PC-9 (cell line): ENCODE measurements around the gene ODC1. TPM values are rescaled to one million over a fixed set of nuclear protein-coding genes. Genes with fewer than 3 reads are reported as not detected.

Experiments
- BruUV-seq: library from RNA; stranded (reverse); fragments of 400-500 nt; replicated peaks from 2 replicates; lab custom pipeline; 2021; lab: Mats Ljungman, UMichigan
- CTCF ChIA-PET: fragments of 300-600 bp; sonication (Branson Sonifier 250); formaldehyde crosslinking; loops from one replicate; lab custom pipeline; 2022; ENCODE audit warnings: antibody characterized with exemption; lab: Charles Lee
- POLR2A ChIA-PET: fragments of 300-600 bp; sonication (Branson Sonifier 250); formaldehyde crosslinking; loops from one replicate; lab custom pipeline; 2022; ENCODE audit warnings: antibody characterized with exemption; ENCODE audit not compliant: unreplicated experiment; lab: Charles Lee
- DNase-seq, 2 experiments: peaks; one replicate each; pipeline versions ENCODE4 v3.0.0 to v3.0.0-alpha.2; 2015 to 2022; ENCODE audit warnings: mixed read lengths in 1 of 2
- H2AFZ ChIP-seq: fragments of 200-600 bp; sonication (generic); 2 replicates; pipeline ENCODE4 v1.8.1; 2017; ENCODE audit warnings: antibody characterized with exemption
- H3F3A ChIP-seq: fragments of 200-600 bp; sonication (generic); 2 replicates; pipeline ENCODE4 v1.8.1; 2017; ENCODE audit warnings: antibody characterized with exemption, mild to moderate bottlenecking, low read depth; ENCODE audit not compliant: insufficient read depth
- H3K27ac ChIP-seq: fragments of 200-600 bp; sonication (generic); 2 replicates; pipeline ENCODE4 v1.6.1; 2016; ENCODE audit warnings: mixed run types
- H3K27me3 ChIP-seq: fragments of 200-600 bp; sonication (generic); 2 replicates; pipeline ENCODE4 v1.6.1; 2016; ENCODE audit warnings: low read depth, mixed run types; ENCODE audit not compliant: insufficient read depth
- H3K36me3 ChIP-seq: fragments of 200-600 bp; sonication (generic); 2 replicates; pipeline ENCODE4 v1.6.1; 2016; ENCODE audit warnings: low read depth, mixed run types
- H3K4me1 ChIP-seq: fragments of 200-600 bp; sonication (generic); replicated peaks from 2 replicates; pipeline ENCODE4 v1.6.1; 2016; ENCODE audit warnings: mixed run types; ENCODE audit not compliant: insufficient read depth
- H3K4me2 ChIP-seq: fragments of 200-600 bp; sonication (generic); 2 replicates; pipeline ENCODE4 v1.6.1; 2017; ENCODE audit warnings: mixed run types
- H3K4me3 ChIP-seq: fragments of 200-600 bp; sonication (generic); 2 replicates; pipeline ENCODE4 v1.6.1; 2016; ENCODE audit warnings: mixed run types
- H3K79me2 ChIP-seq: fragments of 200-600 bp; sonication (generic); 2 replicates; pipeline ENCODE4 v1.6.1; 2017; ENCODE audit warnings: low read depth, mixed run types
- H3K9me2 ChIP-seq: fragments of 200-600 bp; sonication (generic); 2 replicates; pipeline ENCODE4 v1.8.1; 2017; ENCODE audit warnings: mild to moderate bottlenecking; ENCODE audit not compliant: insufficient read depth
- H3K9me3 ChIP-seq: fragments of 200-600 bp; sonication (generic); 2 replicates; pipeline ENCODE4 v1.8.1; 2016; ENCODE audit warnings: low read depth; ENCODE audit not compliant: insufficient read depth
- H4K20me1 ChIP-seq: fragments of 200-600 bp; sonication (generic); 2 replicates; pipeline ENCODE4 v1.8.1; 2017; ENCODE audit not compliant: insufficient read depth
- EZH2 ChIP-seq: fragments of 200-600 bp; sonication (generic); IDR thresholded peaks from 2 replicates; pipeline ENCODE4 v1.8.0; 2017; ENCODE audit warnings: antibody characterized with exemption, low read depth
- intact Hi-C: fragments of 100-400 bp; cut with micrococcal nuclease; formaldehyde crosslinking; loops from one replicate; pipeline ENCODE4 v1.10.0; 2022; ENCODE audit not compliant: unreplicated experiment
- total RNA-seq: library from RNA; stranded (reverse); gene quantifications from 2 replicates; pipeline ENCODE4 v1.2.3, GENCODE V29; 2021
- TF ChIP-seq, protein P1 (sequence below): fragments of 200-600 bp; sonication (generic); conservative IDR thresholded peaks from 2 replicates; pipeline ENCODE4 v1.6.1; 2017; ENCODE audit warnings: mixed run types, antibody characterized with exemption, mild to moderate bottlenecking, moderate library complexity

Gene ODC1
- total RNA-seq, 1 experiment from 2014 or later: 40.5 TPM

DNA sequence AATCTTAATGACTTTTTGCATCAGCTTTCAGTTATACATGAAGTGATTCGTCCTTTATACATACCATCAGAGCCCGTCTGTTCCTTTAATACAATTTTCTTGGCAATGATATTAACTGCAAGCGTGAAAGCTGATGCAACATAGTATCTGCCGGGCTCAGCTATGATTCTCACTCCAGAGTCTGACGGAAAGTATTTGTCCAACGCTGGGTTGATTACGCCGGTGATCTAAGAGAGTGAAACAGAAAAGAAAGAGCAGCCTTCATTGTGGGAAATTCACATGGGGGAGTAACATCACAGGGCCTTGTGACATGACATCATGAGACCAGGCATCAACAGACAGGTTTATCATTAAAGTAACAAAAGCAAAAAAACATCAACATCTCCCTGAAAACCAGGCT, 6.2 kb downstream of the ODC1 start:
- no peak overlapping the region for H3K27ac ChIP-seq
- H3F3A ChIP-seq: peaks cover 26% of the 10 kb centered on the region; the same call in 1 of the 2 replicates
- H4K20me1 ChIP-seq: peaks cover 28% of the 10 kb centered on the region
- H3K9me2 ChIP-seq: no peaks in the 10 kb centered on the region
- no peak overlapping the region for H3K4me3 ChIP-seq
- H3K4me2 ChIP-seq: no peak overlapping the region
- intact Hi-C loops: no loop called here
- TF ChIP-seq, protein P1, sequence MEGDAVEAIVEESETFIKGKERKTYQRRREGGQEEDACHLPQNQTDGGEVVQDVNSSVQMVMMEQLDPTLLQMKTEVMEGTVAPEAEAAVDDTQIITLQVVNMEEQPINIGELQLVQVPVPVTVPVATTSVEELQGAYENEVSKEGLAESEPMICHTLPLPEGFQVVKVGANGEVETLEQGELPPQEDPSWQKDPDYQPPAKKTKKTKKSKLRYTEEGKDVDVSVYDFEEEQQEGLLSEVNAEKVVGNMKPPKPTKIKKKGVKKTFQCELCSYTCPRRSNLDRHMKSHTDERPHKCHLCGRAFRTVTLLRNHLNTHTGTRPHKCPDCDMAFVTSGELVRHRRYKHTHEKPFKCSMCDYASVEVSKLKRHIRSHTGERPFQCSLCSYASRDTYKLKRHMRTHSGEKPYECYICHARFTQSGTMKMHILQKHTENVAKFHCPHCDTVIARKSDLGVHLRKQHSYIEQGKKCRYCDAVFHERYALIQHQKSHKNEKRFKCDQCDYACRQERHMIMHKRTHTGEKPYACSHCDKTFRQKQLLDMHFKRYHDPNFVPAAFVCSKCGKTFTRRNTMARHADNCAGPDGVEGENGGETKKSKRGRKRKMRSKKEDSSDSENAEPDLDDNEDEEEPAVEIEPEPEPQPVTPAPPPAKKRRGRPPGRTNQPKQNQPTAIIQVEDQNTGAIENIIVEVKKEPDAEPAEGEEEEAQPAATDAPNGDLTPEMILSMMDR: no peak
- TF ChIP-seq EZH2: no peak
- CTCF ChIA-PET: no interaction called here
- H3K9me3 ChIP-seq: no peaks in the 10 kb centered on the region
- peaks cover 20% of the 10 kb centered on the region for H3K4me1 ChIP-seq
- peaks cover 27% of the 10 kb centered on the region for H3K79me2 ChIP-seq
- DNase-seq: no peak
- H2AFZ ChIP-seq: no peak overlapping the region
- no TSS peak for BruUV-seq
- peaks cover 36% of the 10 kb centered on the region for H3K36me3 ChIP-seq
- no peaks in the 10 kb centered on the region for H3K27me3 ChIP-seq
- POLR2A ChIA-PET: no interaction called here

DNA sequence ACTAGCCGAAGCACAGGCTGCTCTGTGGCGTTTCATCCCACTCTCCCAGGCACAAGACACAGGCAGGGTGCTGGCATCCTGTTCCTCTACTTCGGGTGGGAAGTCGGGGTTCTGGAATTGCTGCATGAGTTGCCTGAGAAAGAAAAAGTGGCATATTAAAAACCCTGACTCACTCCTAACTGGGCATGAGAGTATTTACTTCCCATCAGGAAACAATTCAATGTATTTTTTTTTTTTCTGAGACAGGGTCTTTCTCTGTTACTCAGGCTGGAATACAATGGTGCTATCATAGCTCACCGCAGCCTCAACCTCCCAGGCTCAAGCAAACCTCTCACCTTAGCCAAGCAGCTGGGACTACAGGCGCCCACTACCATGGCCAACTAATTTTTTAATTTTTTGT, 7.4 kb downstream of the ODC1 start:
- intact Hi-C loops: no loop called here
- Histone ChIP-seq H3K36me3 (peaks cover 36% of the 10 kb centered on the region), H3F3A (peaks cover 26% of the 10 kb centered on the region; the same call in 1 of the 2 replicates), H4K20me1 (peaks cover 18% of the 10 kb centered on the region), H3K79me2 (peaks cover 15% of the 10 kb centered on the region), H3K4me3 (no peak overlapping the region), H3K27ac (no peak overlapping the region), H3K27me3 (no peaks in the 10 kb centered on the region), H2AFZ (no peak overlapping the region), H3K9me3 (no peaks in the 10 kb centered on the region), H3K9me2 (no peaks in the 10 kb centered on the region), H3K4me1 (peaks cover 8% of the 10 kb centered on the region; the same call in 1 of the 2 replicates), H3K4me2 (no peak overlapping the region)
- ChIA-PET POLR2A (no interaction called here), CTCF (interaction anchor here (0.7 kb wide), 1 partner anchor 315 kb away, joined by 3 read pairs; no protein-coding TSS in a partner anchor)
- no TSS peak for BruUV-seq
- TF ChIP-seq, protein P1: no peak
- TF ChIP-seq EZH2: no peak
- DNase-seq: no peak

DNA sequence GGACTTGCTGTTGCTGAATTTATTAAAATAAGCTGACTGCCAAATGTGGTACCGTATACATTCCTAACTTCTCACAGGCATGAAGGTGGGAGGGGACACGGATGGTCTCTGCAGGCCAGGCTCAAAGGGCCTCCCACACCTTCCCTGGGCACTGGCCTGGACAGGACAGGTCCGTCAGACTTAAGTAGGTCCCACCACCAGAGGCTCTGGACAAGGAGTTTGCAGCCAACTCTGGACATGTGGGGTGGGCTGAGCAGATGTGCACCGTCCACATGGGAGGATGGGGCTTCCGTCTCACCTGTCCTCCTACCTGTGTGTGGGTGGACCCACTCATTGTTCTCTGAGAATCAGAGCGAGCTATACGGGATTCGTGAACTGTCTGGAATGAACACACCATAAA, 8.2 kb downstream of the ODC1 start:
- H2AFZ ChIP-seq: no peak overlapping the region
- no peaks in the 10 kb centered on the region for H3K27me3 ChIP-seq
- no peak overlapping the region for H3K4me2 ChIP-seq
- H3K4me3 ChIP-seq: no peak overlapping the region
- intact Hi-C loops: loop anchor here (10.0 kb wide), 1 partner anchor 645 kb away; no protein-coding TSS in a partner anchor
- ChIA-PET CTCF (no interaction called here), POLR2A (no interaction called here)
- TF ChIP-seq, protein P1: no peak
- TF ChIP-seq EZH2: no peak
- peaks cover 8% of the 10 kb centered on the region for H3K79me2 ChIP-seq
- no peaks in the 10 kb centered on the region for H3K9me3 ChIP-seq
- H3K27ac ChIP-seq: no peak overlapping the region
- BruUV-seq: no TSS peak
- DNase-seq: no peak
- H4K20me1 ChIP-seq: peaks cover 11% of the 10 kb centered on the region
- H3K9me2 ChIP-seq: no peaks in the 10 kb centered on the region
- H3K4me1 ChIP-seq: 0 out of 2 replicates have a peak, but pooled peaks cover under 1% of the 10 kb centered on the region
- peaks cover 34% of the 10 kb centered on the region for H3K36me3 ChIP-seq
- H3F3A ChIP-seq: peaks cover 26% of the 10 kb centered on the region; the same call in 1 of the 2 replicates
